ENCODE results near the gene DLG2. TPM values are rescaled to one million over a fixed set of nuclear protein-coding genes. Genes with fewer than 3 reads are reported as not detected.

Gene DLG2
- total and polyA plus RNA-seq, 9 of the 15 experiments (the other 6 are each of a cell fraction or from before 2014, with no cell fraction given): 0.52 to 1.6 (median 0.95) TPM

- TF ChIP-seq ZNF398 (CRISPR knock-in tag; IDR thresholded peaks at IDR 0.05) (no peak), PHF8 (IDR thresholded peaks at IDR 0.05; ENCODE audit: borderline replicate concordance, low read length) (no peak), HINFP (tag; conservative IDR thresholded peaks at IDR 0.05; ENCODE audit: low read depth) (no peak)
Observed at GRCh38 chr11:84580428-84580827, 1046.7 kb downstream of the DLG2 start (continued).

GRCh38 chr11:84573868-84574267 is 1053.3 kb downstream of the DLG2 start:
- POLR2A ChIA-PET: no interaction called here

More at GRCh38 chr11:84573868-84574267, 1053.3 kb downstream of the DLG2 start:
- BruUV-seq (replicated peaks): no TSS peak
- Histone ChIP-seq H3K4me2 (ENCODE audit: insufficient read depth, low read length) (no peak overlapping the region), H2AFZ (ENCODE audit: low read depth, low read length) (no peak overlapping the region), H3K9me3 (replicated peaks; ENCODE audit: control insufficient read depth, insufficient read depth, low read depth, low read length) (no peaks in the 10 kb centered on the region), H4K20me1 (replicated peaks; ENCODE audit: control insufficient read depth, insufficient read depth, low read length) (no peaks in the 10 kb centered on the region), H3K4me1 (replicated peaks in 1 of 2; ENCODE audit: control insufficient read depth in 2 of 2, insufficient read depth in 2 of 2, low read length in 2 of 2) (no peaks in the 10 kb centered on the region), H3K27me3 (ENCODE audit: control insufficient read depth in 2 of 2, insufficient read depth in 2 of 2, low read length in 2 of 2) (no peaks in the 10 kb centered on the region), H3K9ac (ENCODE audit: insufficient read depth in 1 of 2, low read depth in 2 of 2, low read length in 2 of 2) (no peak overlapping the region), H3K9me1 (ENCODE audit: control insufficient read depth, insufficient read depth, low read length) (no peaks in the 10 kb centered on the region), H3K79me2 (ENCODE audit: control insufficient read depth, insufficient read depth, low read length) (no peaks in the 10 kb centered on the region), H3K27ac (ENCODE audit: extremely low read depth, low read depth, low read length) (no peak overlapping the region), H3K36me3 (ENCODE audit: control insufficient read depth, insufficient read depth, low read length) (no peaks in the 10 kb centered on the region), H3K4me3 (no peak overlapping the region)
- FAIRE-seq (no peak), DNase-seq (ENCODE audit: extremely low read depth in 1 of 4, low spot score in 3 of 4) (no peak), ATAC-seq (no peak)
- in situ Hi-C loops (cut with MboI): loop anchor here (25.0 kb wide), 1 partner anchor 737 kb away; no protein-coding TSS in a partner anchor
- intact Hi-C loops (cut with micrococcal nuclease): no loop called here
- CTCF ChIA-PET (ENCODE audit: low intra/inter-chr PET ratio): no interaction called here
- 0% methylated on average over 1 of the region's 1 CpG for WGBS (ENCODE audit: insufficient coverage, low coverage, missing lambda C conversion rate)
- TF ChIP-seq ZNF217 (CRISPR knock-in tag; IDR thresholded peaks at IDR 0.05) (no peak), ZNF165 (CRISPR knock-in tag; IDR thresholded peaks at IDR 0.05; ENCODE audit: borderline replicate concordance) (no peak), ZNF79 (CRISPR knock-in tag; IDR thresholded peaks at IDR 0.05; ENCODE audit: low read depth) (no peak)

Data from K562 (cell line).